HepG2 (cell line): ENCODE measurements around the gene CUTC. TPM values are rescaled to one million over a fixed set of nuclear protein-coding genes. Genes with fewer than 3 reads are reported as not detected.

Source experiments
- ATAC-seq: fragments of 200-7000 bp; cut with Tn5 transposase; 3 replicates; pipeline ENCODE4 v1.9.1; 2020; ENCODE audit warnings: mild to moderate bottlenecking, moderate library complexity
- BruUV-seq: library from RNA; stranded (reverse); fragments of 400-500 nt; replicated peaks from 2 replicates; lab custom pipeline; 2021; lab: Mats Ljungman, UMichigan
- CTCF ChIA-PET: fragments of 300-600 bp; formaldehyde crosslinking; extraction: SDS; loops from one replicate; lab custom pipeline; 2021; ENCODE audit warnings: low total read pairs, inconsistent platforms, low intra/inter-chr PET ratio; lab: Yijun Ruan, JAX
- POLR2A ChIA-PET: fragments of 350-600 bp; sonication (Branson Sonifier 250); formaldehyde crosslinking; loops from one replicate; lab custom pipeline; 2020; ENCODE audit warnings: antibody characterized with exemption, inconsistent platforms; lab: Yijun Ruan, JAX
- DNase-seq: peaks from one replicate; pipeline ENCODE4 v3.0.0-alpha.2; 2015; ENCODE audit warnings: low spot score
- FAIRE-seq: peaks from 3 replicates; lab custom pipeline; 2011; peaks lifted over from hg19 to GRCh38; lab: Jason Lieb, UNC
- H2AFZ ChIP-seq: one replicate; pipeline ENCODE4 v1.6.1; 2011; ENCODE audit warnings: low read length, inconsistent platforms
- H3K27ac ChIP-seq: fragments of 300-600 bp; 3 replicates; pipeline ENCODE4 v1.8.0; 2011; ENCODE audit warnings: mixed run types, mild to moderate bottlenecking, mixed read lengths, low read length, inconsistent platforms; ENCODE audit not compliant: insufficient read depth; ENCODE audit errors: extremely low read length
- H3K27me3 ChIP-seq, 2 experiments: fragments of 200-600 bp in 1 of 2; 2 replicates in 1 of 2; 3 replicates in 1 of 2; pipeline versions ENCODE4 v1.6.0 to v1.8.0; 2011; ENCODE audit warnings: low read length in 2 of 2, mild to moderate bottlenecking in 2 of 2, moderate library complexity in 2 of 2, inconsistent platforms in 1 of 2; ENCODE audit not compliant: insufficient read depth in 2 of 2, control insufficient read depth in 1 of 2
- H3K36me3 ChIP-seq, 2 experiments: fragments of 200-600 bp in 1 of 2; replicated peaks in 1 of 2; 2 replicates in 1 of 2; 3 replicates in 1 of 2; pipeline versions ENCODE4 v1.5.1 to v1.8.0; 2011; ENCODE audit warnings: low read length in 2 of 2, inconsistent platforms in 1 of 2; ENCODE audit not compliant: insufficient read depth in 2 of 2, control insufficient read depth in 1 of 2
- H3K4me1 ChIP-seq: 2 replicates; pipeline ENCODE4 v1.5.1; 2012; ENCODE audit warnings: low read length, inconsistent platforms; ENCODE audit not compliant: insufficient read depth
- H3K4me2 ChIP-seq: 2 replicates; pipeline ENCODE4 v1.6.0; 2011; ENCODE audit warnings: low read depth, low read length, inconsistent platforms
- H3K4me3 ChIP-seq, 3 experiments: fragments of 200-600 bp in 1 of 3; sonication (generic), shearing (Covaris generic) in 1 of 3; replicated peaks in 1 of 3; 2 replicates each; pipeline ENCODE4 v1.5.1; 2011 to 2016; ENCODE audit warnings: low read length in 3 of 3, inconsistent platforms in 2 of 3, low read depth in 2 of 3, mild to moderate bottlenecking in 2 of 3, control low read depth in 1 of 3, mixed read lengths in 1 of 3; ENCODE audit not compliant: insufficient read depth in 1 of 3
- H3K79me2 ChIP-seq: one replicate; pipeline ENCODE4 v1.6.1; 2011; ENCODE audit warnings: low read length, inconsistent platforms; ENCODE audit not compliant: insufficient read depth
- H3K9ac ChIP-seq: 2 replicates; pipeline ENCODE4 v1.6.0; 2011; ENCODE audit warnings: mild to moderate bottlenecking, low read depth, low read length, inconsistent platforms; ENCODE audit not compliant: insufficient read depth
- H3K9me3 ChIP-seq: 2 replicates; pipeline ENCODE4 v1.5.1; 2012; ENCODE audit warnings: mild to moderate bottlenecking, low read length
- H4K20me1 ChIP-seq: 2 replicates; pipeline ENCODE4 v1.6.0; 2011; ENCODE audit warnings: inconsistent platforms, mild to moderate bottlenecking, low read length, moderate library complexity; ENCODE audit not compliant: insufficient read depth
- NBN ChIP-seq: fragments of 450-650 bp; conservative IDR thresholded peaks from 2 replicates; pipeline ENCODE4 v1.6.1; 2017
- SRSF9 ChIP-seq: fragments of 200-400 bp; formaldehyde crosslinking; IDR thresholded peaks from 2 replicates; pipeline ENCODE4 v1.6.1; 2018; ENCODE audit warnings: borderline replicate concordance, mild to moderate bottlenecking, low read depth, low read length; ENCODE audit not compliant: insufficient read depth, poor library complexity, severe bottlenecking
- ZNF251 ChIP-seq: sonication (generic); formaldehyde crosslinking; IDR thresholded peaks from 2 replicates; pipeline ENCODE4 v1.9.0; 2021; ENCODE audit warnings: mild to moderate bottlenecking, missing genetic modification reagents
- ZNF460 ChIP-seq: sonication (generic); formaldehyde crosslinking; IDR thresholded peaks from 2 replicates; pipeline ENCODE4 v1.5.1; 2020; ENCODE audit warnings: missing genetic modification reagents, mild to moderate bottlenecking, borderline replicate concordance
- ZNF564 ChIP-seq: sonication (generic); formaldehyde crosslinking; IDR thresholded peaks from 2 replicates; pipeline ENCODE4 v1.8.1; 2023; ENCODE audit warnings: mild to moderate bottlenecking, missing genetic modification reagents
- ZNF580 ChIP-seq: IDR thresholded peaks from 2 replicates; pipeline ENCODE4 v1.6.1; 2016; ENCODE audit warnings: low read depth, borderline replicate concordance
- ZNF619 ChIP-seq: sonication (generic); formaldehyde crosslinking; IDR thresholded peaks from 2 replicates; pipeline ENCODE4 v1.4.0; 2020; ENCODE audit warnings: mild to moderate bottlenecking, missing genetic modification reagents
- ZNF713 ChIP-seq: sonication (generic); formaldehyde crosslinking; IDR thresholded peaks from 2 replicates; pipeline ENCODE4 v1.4.0; 2020; ENCODE audit warnings: mild to moderate bottlenecking, missing genetic modification reagents
- ZNF776 ChIP-seq: sonication (generic); formaldehyde crosslinking; IDR thresholded peaks from 2 replicates; pipeline ENCODE4 v1.4.0; 2020; ENCODE audit warnings: mild to moderate bottlenecking, missing genetic modification reagents
- WGBS: methylation state at CpG from one replicate; pipeline ENCODE4 v1.1.6; 2017; ENCODE audit warnings: low lambda C conversion rate; 5-methylcytosine and 5-hydroxymethylcytosine counted together
- in situ Hi-C: cut with HindIII; loops from 2 replicates; pipeline ENCODE4 v1.10.0; 2017; ENCODE audit warnings: low pct_unique_long_range_greater_than_20kb; ENCODE audit not compliant: extremely low pct_ligation_motif_present
- intact Hi-C: fragments of 100-400 bp; cut with micrococcal nuclease; formaldehyde crosslinking; loops from one replicate; pipeline ENCODE4 v1.10.0; 2022; ENCODE audit not compliant: unreplicated experiment
- polyA plus RNA-seq, 8 experiments: library from polyadenylated mRNA; depleted of rRNA in 3 of 8; stranded (reverse) in 7 of 8; unstranded in 1 of 8; fragments of >200 nt; fragmentation: Illumina TruSeq in 4 of 8; extraction: Trizol in 4 of 8; gene quantifications; 2 replicates each; pipeline versions ENCODE4 v1.2.1 to v1.2.3, GENCODE V29; 2011 to 2016; ENCODE audit warnings: low read depth in 4 of 8, missing spikeins in 1 of 8, mixed read lengths in 1 of 8; ENCODE audit not compliant: insufficient read depth in 1 of 8
- total RNA-seq, 5 experiments: library from RNA; depleted of rRNA; stranded (reverse); fragments of >200 nt; fragmentation: Illumina TruSeq; extraction: Trizol; gene quantifications; 2 replicates each; pipeline ENCODE4 v1.2.3, GENCODE V29; 2016; ENCODE audit warnings: low read depth in 1 of 5
- TF ChIP-seq, protein P1 (sequence below): sonication (generic); formaldehyde crosslinking; IDR thresholded peaks from 2 replicates; pipeline ENCODE4 v1.4.0; 2020; ENCODE audit warnings: missing genetic modification reagents, mild to moderate bottlenecking, borderline replicate concordance
- TF ChIP-seq, protein P2 (sequence below): sonication (generic); formaldehyde crosslinking; IDR thresholded peaks from 2 replicates; pipeline ENCODE4 v1.9.0; 2021; ENCODE audit warnings: missing genetic modification reagents, borderline replicate concordance

The CUTC gene
- total and polyA plus RNA-seq, 2 of the 13 experiments (the other 11 are each of a cell fraction or from before 2014, with no cell fraction given), result 22.3 to 25.8 TPM

DNA sequence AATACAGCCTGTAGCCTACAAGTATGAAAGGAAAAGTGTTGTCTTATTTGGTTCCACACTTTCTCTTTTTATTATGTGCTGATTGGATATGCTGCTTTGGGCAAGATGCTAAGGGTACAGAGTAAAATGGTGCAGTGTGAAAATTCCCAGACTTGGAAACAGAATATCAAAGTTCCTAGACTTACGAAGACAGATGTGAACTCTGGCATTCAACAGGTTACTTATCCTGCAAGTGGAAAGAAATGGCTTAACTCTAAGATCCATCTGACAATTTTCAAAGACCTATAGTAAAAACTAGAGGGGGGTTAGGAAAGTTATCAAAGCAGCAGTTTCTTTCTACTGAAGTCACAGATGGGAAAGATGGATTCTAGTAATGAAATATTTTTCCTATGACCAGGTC lies 24.1 kb downstream of the CUTC start (continued):
- TF ChIP-seq ZNF776 (CRISPR knock-in tag) (no peak), ZNF564 (CRISPR knock-in tag) (no peak), ZNF619 (no peak), ZNF713 (no peak), ZNF460 (no peak), ZNF251 (CRISPR knock-in tag) (no peak), ZNF580 (CRISPR knock-in tag) (no peak)
- TF ChIP-seq, protein P1, sequence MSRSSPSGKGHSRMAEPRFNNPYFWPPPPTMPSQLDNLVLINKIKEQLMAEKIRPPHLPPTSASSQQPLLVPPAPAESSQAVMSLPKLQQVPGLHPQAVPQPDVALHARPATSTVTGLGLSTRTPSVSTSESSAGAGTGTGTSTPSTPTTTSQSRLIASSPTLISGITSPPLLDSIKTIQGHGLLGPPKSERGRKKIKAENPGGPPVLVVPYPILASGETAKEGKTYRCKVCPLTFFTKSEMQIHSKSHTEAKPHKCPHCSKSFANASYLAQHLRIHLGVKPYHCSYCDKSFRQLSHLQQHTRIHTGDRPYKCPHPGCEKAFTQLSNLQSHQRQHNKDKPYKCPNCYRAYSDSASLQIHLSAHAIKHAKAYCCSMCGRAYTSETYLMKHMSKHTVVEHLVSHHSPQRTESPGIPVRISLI (CRISPR knock-in tag), result no peak
- TF ChIP-seq, protein P2, sequence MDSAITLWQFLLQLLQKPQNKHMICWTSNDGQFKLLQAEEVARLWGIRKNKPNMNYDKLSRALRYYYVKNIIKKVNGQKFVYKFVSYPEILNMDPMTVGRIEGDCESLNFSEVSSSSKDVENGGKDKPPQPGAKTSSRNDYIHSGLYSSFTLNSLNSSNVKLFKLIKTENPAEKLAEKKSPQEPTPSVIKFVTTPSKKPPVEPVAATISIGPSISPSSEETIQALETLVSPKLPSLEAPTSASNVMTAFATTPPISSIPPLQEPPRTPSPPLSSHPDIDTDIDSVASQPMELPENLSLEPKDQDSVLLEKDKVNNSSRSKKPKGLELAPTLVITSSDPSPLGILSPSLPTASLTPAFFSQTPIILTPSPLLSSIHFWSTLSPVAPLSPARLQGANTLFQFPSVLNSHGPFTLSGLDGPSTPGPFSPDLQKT (CRISPR knock-in tag), result no peak
- TF ChIP-seq, all 625 proteins: peak for 0

- TF ChIP-seq SRSF9 (no peak), NBN (no peak)
- no peak overlapping the region for H3K4me2 ChIP-seq
- no peak overlapping the region for H3K4me3 ChIP-seq
- ATAC-seq (no peak), FAIRE-seq (no peak), DNase-seq (no peak)
- POLR2A ChIA-PET, result interaction anchor here (1.5 kb wide), 1 partner anchor 24 kb away, joined by 5 read pairs; the partner anchor contains the start of gene ABCC2
- in situ Hi-C loops, result no loop called here
- H3K27me3 ChIP-seq, result no peaks in the 10 kb centered on the region
- H4K20me1 ChIP-seq, result no peaks in the 10 kb centered on the region
- no peaks in the 10 kb centered on the region for H3K9me3 ChIP-seq
- H3K79me2 ChIP-seq, result peaks cover 2% of the 10 kb centered on the region
- H3K36me3 ChIP-seq, result peaks cover 9 to 20% of the 10 kb centered on the region in 2 experiments; a peak in 4 of 5 replicates
- CTCF ChIA-PET, result no interaction called here
- 89% methylated on average over 2 of the region's 2 CpGs for WGBS
- no peak overlapping the region for H2AFZ ChIP-seq
- no peak overlapping the region for H3K27ac ChIP-seq
- H3K4me1 ChIP-seq, result peaks cover 60% of the 10 kb centered on the region
- intact Hi-C loops, result no loop called here
- H3K9ac ChIP-seq, result no peak overlapping the region
- BruUV-seq, result no TSS peak
Measured at GRCh38 chr10:99758211-99758891, 26.3 kb downstream of the CUTC start.
